HepG2 (cell line): Measurements from ENCODE around the gene HNRNPA1. TPM values are rescaled to one million over a fixed set of nuclear protein-coding genes. Genes with fewer than 3 reads are reported as not detected.

Source experiments
- BHLHE40 ChIP-seq: IDR thresholded peaks from 2 replicates; pipeline ENCODE4 v1.6.1; 2011; ENCODE audit warnings: low read length, improper control_type of control experiment
- ELF4 ChIP-seq: sonication (generic); formaldehyde crosslinking; IDR thresholded peaks from 2 replicates; pipeline ENCODE4 v1.5.0; 2020; ENCODE audit warnings: missing genetic modification reagents, mild to moderate bottlenecking, moderate library complexity, borderline replicate concordance
- HMG20A ChIP-seq: IDR thresholded peaks from 2 replicates; pipeline ENCODE4 v1.6.1; 2016; ENCODE audit warnings: borderline replicate concordance
- ISX ChIP-seq: sonication (generic); formaldehyde crosslinking; conservative IDR thresholded peaks from 2 replicates; pipeline ENCODE4 v1.5.0; 2020; ENCODE audit warnings: missing genetic modification reagents
- KMT2A ChIP-seq: sonication (generic); formaldehyde crosslinking; IDR thresholded peaks from 2 replicates; pipeline ENCODE4 v1.4.0; 2020; ENCODE audit warnings: missing genetic modification reagents
- MBNL3 ChIP-seq: fragments of 250-450 bp; sonication (Bioruptor Pico); conservative IDR thresholded peaks from 2 replicates; pipeline ENCODE4 v1.8.0; 2022; ENCODE audit warnings: mild to moderate bottlenecking, inconsistent platforms
- MIER3 ChIP-seq: IDR thresholded peaks from 2 replicates; pipeline ENCODE4 v1.6.1; 2016; ENCODE audit warnings: missing compliant biosample characterization, borderline replicate concordance
- NFE2 ChIP-seq: sonication (generic); formaldehyde crosslinking; IDR thresholded peaks from 2 replicates; pipeline ENCODE4 v1.4.0; 2020; ENCODE audit warnings: missing genetic modification reagents
- NR2F6 ChIP-seq, 2 experiments: IDR thresholded peaks; 2 replicates each; pipeline ENCODE4 v1.6.1; 2016; ENCODE audit warnings: antibody characterized with exemption in 1 of 2, mild to moderate bottlenecking in 1 of 2
- POGZ ChIP-seq: sonication (generic); formaldehyde crosslinking; IDR thresholded peaks from 2 replicates; pipeline ENCODE4 v1.4.0; 2020; ENCODE audit warnings: mild to moderate bottlenecking, missing genetic modification reagents
- SIN3A ChIP-seq: IDR thresholded peaks from 2 replicates; pipeline ENCODE4 v1.6.1; 2011; ENCODE audit warnings: low read depth, mild to moderate bottlenecking, control low read depth, low read length, borderline replicate concordance
- SOX6 ChIP-seq, 2 experiments: fragments of 450-650 bp in 1 of 2; sonication (generic) in 1 of 2; formaldehyde crosslinking in 1 of 2; IDR thresholded peaks; 2 replicates each; pipeline versions ENCODE4 v1.4.0 to v1.6.1; 2017 to 2020; ENCODE audit warnings: antibody characterized with exemption in 1 of 2, mild to moderate bottlenecking in 1 of 2, missing genetic modification reagents in 1 of 2
- ZBTB1 ChIP-seq: sonication (generic); formaldehyde crosslinking; IDR thresholded peaks from 2 replicates; pipeline ENCODE4 v1.4.0; 2020; ENCODE audit warnings: missing genetic modification reagents, borderline replicate concordance
- ZBTB10 ChIP-seq: sonication (generic); formaldehyde crosslinking; IDR thresholded peaks from 2 replicates; pipeline ENCODE4 v1.4.0; 2020; ENCODE audit warnings: missing genetic modification reagents, borderline replicate concordance
- ZBTB42 ChIP-seq: sonication (generic); formaldehyde crosslinking; IDR thresholded peaks from 2 replicates; pipeline ENCODE4 v1.5.0; 2020; ENCODE audit warnings: mild to moderate bottlenecking, missing genetic modification reagents
- ZNF101 ChIP-seq: sonication (generic); formaldehyde crosslinking; IDR thresholded peaks from 2 replicates; pipeline ENCODE4 v1.4.0; 2020; ENCODE audit warnings: mild to moderate bottlenecking, low read depth, missing genetic modification reagents, borderline replicate concordance
- ZNF121 ChIP-seq: sonication (generic); formaldehyde crosslinking; IDR thresholded peaks from 2 replicates; pipeline ENCODE4 v1.5.0; 2020; ENCODE audit warnings: mild to moderate bottlenecking, missing genetic modification reagents
- ZNF20 ChIP-seq: sonication (generic); formaldehyde crosslinking; IDR thresholded peaks from 2 replicates; pipeline ENCODE4 v1.4.0; 2020; ENCODE audit warnings: mild to moderate bottlenecking, moderate library complexity, missing genetic modification reagents
- ZNF205 ChIP-seq: IDR thresholded peaks from 2 replicates; pipeline ENCODE4 v1.6.1; 2018; ENCODE audit warnings: missing biosample characterization, missing genetic modification reagents
- ZNF44 ChIP-seq: sonication (generic); formaldehyde crosslinking; IDR thresholded peaks from 2 replicates; pipeline ENCODE4 v1.5.1; 2020; ENCODE audit warnings: mild to moderate bottlenecking, missing genetic modification reagents
- ZNF484 ChIP-seq: sonication (generic); formaldehyde crosslinking; IDR thresholded peaks from 2 replicates; pipeline ENCODE4 v1.5.1; 2020; ENCODE audit warnings: mild to moderate bottlenecking, low read depth, missing genetic modification reagents, borderline replicate concordance
- polyA plus RNA-seq, 8 experiments: library from polyadenylated mRNA; depleted of rRNA in 3 of 8; stranded (reverse) in 7 of 8; unstranded in 1 of 8; fragments of >200 nt; fragmentation: Illumina TruSeq in 4 of 8; extraction: Trizol in 4 of 8; gene quantifications; 2 replicates each; pipeline versions ENCODE4 v1.2.1 to v1.2.3, GENCODE V29; 2011 to 2016; ENCODE audit warnings: low read depth in 4 of 8, missing spikeins in 1 of 8, mixed read lengths in 1 of 8; ENCODE audit not compliant: insufficient read depth in 1 of 8
- total RNA-seq, 5 experiments: library from RNA; depleted of rRNA; stranded (reverse); fragments of >200 nt; fragmentation: Illumina TruSeq; extraction: Trizol; gene quantifications; 2 replicates each; pipeline ENCODE4 v1.2.3, GENCODE V29; 2016; ENCODE audit warnings: low read depth in 1 of 5
- TF ChIP-seq, protein P1 (sequence below): sonication (generic); formaldehyde crosslinking; IDR thresholded peaks from 2 replicates; pipeline ENCODE4 v1.5.0; 2020; ENCODE audit warnings: missing genetic modification reagents
- TF ChIP-seq, protein P2 (sequence below): sonication (generic); formaldehyde crosslinking; IDR thresholded peaks from 2 replicates; pipeline ENCODE4; 2020; ENCODE audit warnings: missing genetic modification reagents, mild to moderate bottlenecking, borderline replicate concordance

Gene HNRNPA1
- total and polyA plus RNA-seq, 2 of the 13 experiments (the other 11 are each of a cell fraction or from before 2014, with no cell fraction given), result 535 to 1,820 TPM

DNA sequence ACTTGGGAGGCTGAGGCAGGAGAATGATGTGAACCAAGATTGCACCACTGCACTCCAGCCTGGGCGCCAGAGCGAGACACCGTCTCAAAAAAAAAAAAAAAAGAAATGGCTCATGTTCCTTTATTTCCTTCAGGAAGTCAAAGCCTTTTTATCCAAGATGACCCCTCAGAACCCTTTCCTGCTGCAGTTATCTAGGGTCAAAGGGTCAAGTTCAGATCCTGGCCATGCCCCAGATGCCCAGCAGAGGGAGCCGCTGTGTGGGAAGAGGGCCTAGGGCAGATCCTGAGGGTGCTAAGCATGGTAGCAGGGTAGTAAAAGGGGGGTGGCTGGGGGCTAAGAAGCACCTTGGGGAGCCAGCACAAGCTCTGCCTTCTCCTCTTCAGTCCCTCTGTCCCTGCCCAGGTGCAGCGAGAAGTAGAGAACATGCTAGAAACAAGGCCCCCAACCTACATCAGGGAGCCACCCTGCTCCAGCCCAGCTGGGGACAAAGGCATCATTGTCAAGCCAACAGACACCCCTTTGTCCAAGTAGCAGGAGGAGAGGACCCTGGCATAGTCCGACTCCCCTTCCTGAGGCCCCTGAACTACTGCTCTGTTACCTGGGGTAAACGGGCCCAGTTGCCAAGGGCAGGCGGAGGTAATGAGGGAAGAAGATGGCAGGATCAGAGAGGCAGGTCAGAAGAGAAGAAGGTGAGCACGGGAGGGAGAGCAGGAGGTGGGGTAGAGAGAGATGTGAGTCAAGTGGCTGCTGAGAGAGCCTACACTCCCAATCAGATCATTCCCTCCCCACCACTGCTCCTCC is 13.8 kb downstream of the HNRNPA1 start (continued):
- TF ChIP-seq, protein P1, sequence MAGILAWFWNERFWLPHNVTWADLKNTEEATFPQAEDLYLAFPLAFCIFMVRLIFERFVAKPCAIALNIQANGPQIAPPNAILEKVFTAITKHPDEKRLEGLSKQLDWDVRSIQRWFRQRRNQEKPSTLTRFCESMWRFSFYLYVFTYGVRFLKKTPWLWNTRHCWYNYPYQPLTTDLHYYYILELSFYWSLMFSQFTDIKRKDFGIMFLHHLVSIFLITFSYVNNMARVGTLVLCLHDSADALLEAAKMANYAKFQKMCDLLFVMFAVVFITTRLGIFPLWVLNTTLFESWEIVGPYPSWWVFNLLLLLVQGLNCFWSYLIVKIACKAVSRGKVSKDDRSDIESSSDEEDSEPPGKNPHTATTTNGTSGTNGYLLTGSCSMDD (CRISPR knock-in tag), result no peak
- TF ChIP-seq ZNF121 (CRISPR knock-in tag) (peak; percentile 69), ELF4 (CRISPR knock-in tag) (no peak), POGZ (peak; percentile 35; the same call in 1 of the 2 replicates), HMG20A (peak; percentile 50), ZNF484 (CRISPR knock-in tag) (no peak), SIN3A (0 out of 2 replicates have a peak, but pooled peaks have one; percentile 40), ZNF20 (CRISPR knock-in tag) (no peak), ZNF205 (CRISPR knock-in tag) (0 out of 2 replicates have a peak, but pooled peaks have one; percentile 54), ZBTB10 (CRISPR knock-in tag) (no peak; the same call in 1 of the 2 replicates), ZNF101 (no peak), MIER3 (CRISPR knock-in tag) (no peak; the same call in 1 of the 2 replicates), ISX (CRISPR knock-in tag) (no peak), ZBTB1 (CRISPR knock-in tag) (no peak), MBNL3 (CRISPR knock-in tag) (no peak), KMT2A (CRISPR knock-in tag) (0 out of 2 replicates have a peak, but pooled peaks have one; percentile 42), BHLHE40 (no peak), ZNF44 (CRISPR knock-in tag) (peak; percentile 72; the same call in 1 of the 2 replicates), ZBTB42 (CRISPR knock-in tag) (no peak), NR2F6 (IDR thresholded peaks at IDR 0.05) (peak; percentile 100), NR2F6 (CRISPR knock-in tag; IDR thresholded peaks at IDR 0.05) (peak; percentile 100), SOX6 (IDR thresholded peaks at IDR 0.05) (no peak), SOX6 (CRISPR knock-in tag; IDR thresholded peaks at IDR 0.05) (peak; percentile 80), NFE2 (no peak)
- TF ChIP-seq, protein P2, sequence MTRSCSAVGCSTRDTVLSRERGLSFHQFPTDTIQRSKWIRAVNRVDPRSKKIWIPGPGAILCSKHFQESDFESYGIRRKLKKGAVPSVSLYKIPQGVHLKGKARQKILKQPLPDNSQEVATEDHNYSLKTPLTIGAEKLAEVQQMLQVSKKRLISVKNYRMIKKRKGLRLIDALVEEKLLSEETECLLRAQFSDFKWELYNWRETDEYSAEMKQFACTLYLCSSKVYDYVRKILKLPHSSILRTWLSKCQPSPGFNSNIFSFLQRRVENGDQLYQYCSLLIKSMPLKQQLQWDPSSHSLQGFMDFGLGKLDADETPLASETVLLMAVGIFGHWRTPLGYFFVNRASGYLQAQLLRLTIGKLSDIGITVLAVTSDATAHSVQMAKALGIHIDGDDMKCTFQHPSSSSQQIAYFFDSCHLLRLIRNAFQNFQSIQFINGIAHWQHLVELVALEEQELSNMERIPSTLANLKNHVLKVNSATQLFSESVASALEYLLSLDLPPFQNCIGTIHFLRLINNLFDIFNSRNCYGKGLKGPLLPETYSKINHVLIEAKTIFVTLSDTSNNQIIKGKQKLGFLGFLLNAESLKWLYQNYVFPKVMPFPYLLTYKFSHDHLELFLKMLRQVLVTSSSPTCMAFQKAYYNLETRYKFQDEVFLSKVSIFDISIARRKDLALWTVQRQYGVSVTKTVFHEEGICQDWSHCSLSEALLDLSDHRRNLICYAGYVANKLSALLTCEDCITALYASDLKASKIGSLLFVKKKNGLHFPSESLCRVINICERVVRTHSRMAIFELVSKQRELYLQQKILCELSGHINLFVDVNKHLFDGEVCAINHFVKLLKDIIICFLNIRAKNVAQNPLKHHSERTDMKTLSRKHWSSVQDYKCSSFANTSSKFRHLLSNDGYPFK (CRISPR knock-in tag), result no peak; the same call in 1 of the 2 replicates
